Lower leg skin (tissue), 3 donors: ENCODE data around the gene RPL14.

Source experiments
- POLR2A ChIP-seq, 2 donors: fragments of 450-650 bp; IDR thresholded peaks; one replicate each; pipeline ENCODE4 v1.6.1; 2016 to 2017; ENCODE audit warnings: antibody characterized with exemption in 2 of 2, mild to moderate bottlenecking in 1 of 2, moderate library complexity in 1 of 2
- TF ChIP-seq, protein P1 (sequence below), 3 donors: fragments of 450-650 bp; IDR thresholded peaks; one replicate each; pipeline ENCODE4 v1.5.1; 2016; ENCODE audit warnings: antibody characterized with exemption in 3 of 3, mild to moderate bottlenecking in 3 of 3, moderate library complexity in 2 of 3

DNA sequence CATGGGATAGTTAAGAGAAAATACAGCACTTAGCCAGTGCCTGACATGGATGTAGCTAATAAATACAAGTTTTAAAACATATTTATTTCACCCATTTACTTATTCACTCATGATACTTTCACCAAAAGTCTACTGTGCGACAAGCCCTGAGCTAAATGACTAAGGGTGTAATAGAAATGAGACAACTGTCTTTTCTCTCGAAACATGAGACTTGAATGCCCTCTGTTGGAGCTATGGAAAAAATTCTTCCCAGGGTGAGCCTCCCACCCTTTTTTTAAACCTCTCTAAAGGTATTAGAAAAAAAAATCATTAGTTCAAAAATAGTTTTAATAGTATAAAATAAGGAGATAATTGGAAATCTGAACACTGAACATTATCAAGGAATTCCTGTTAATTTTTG, 24.3 kb upstream of the RPL14 start:
- TF ChIP-seq, protein P1, sequence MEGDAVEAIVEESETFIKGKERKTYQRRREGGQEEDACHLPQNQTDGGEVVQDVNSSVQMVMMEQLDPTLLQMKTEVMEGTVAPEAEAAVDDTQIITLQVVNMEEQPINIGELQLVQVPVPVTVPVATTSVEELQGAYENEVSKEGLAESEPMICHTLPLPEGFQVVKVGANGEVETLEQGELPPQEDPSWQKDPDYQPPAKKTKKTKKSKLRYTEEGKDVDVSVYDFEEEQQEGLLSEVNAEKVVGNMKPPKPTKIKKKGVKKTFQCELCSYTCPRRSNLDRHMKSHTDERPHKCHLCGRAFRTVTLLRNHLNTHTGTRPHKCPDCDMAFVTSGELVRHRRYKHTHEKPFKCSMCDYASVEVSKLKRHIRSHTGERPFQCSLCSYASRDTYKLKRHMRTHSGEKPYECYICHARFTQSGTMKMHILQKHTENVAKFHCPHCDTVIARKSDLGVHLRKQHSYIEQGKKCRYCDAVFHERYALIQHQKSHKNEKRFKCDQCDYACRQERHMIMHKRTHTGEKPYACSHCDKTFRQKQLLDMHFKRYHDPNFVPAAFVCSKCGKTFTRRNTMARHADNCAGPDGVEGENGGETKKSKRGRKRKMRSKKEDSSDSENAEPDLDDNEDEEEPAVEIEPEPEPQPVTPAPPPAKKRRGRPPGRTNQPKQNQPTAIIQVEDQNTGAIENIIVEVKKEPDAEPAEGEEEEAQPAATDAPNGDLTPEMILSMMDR (IDR thresholded peaks at IDR 0.05) = no peak
- no peak for TF ChIP-seq POLR2A (IDR thresholded peaks at IDR 0.05)
